ENCODE results near the gene FNDC5. TPM values are rescaled to one million over a fixed set of nuclear protein-coding genes. Genes with fewer than 3 reads are reported as not detected.

The FNDC5 gene
- total and polyA plus RNA-seq, 4 donors: 0.43 to 10.5 (median 2.0) TPM

DNA sequence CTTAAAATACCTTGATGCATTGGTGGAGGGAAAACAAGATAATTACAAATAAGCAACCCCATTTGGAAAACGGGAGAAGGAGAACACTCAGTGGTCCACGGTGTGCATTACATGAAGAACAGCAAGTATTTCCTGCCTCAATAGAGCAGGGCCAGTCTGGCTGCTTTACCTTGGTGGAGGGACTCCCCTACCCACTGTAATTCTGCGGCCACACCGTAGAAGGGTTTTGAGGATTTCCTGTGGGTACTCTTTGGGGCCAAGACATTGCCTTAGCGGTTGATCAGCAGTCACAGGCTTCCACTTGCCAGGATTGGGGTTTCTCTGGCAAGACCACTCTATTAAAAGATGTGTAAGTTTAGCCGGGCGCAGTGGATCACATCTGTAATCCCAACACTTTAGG lies 46.8 kb upstream of the FNDC5 start:
- Histone ChIP-seq H3K4me1 (ENCODE audit: control insufficient read depth in 4 of 4, insufficient read depth in 4 of 4, low read length in 3 of 4) (peaks cover 0 to 11% (median 6%) of the 10 kb centered on the region in 4 donors), H3K27me3 (ENCODE audit: control insufficient read depth in 4 of 4, insufficient read depth in 4 of 4, low read length in 3 of 4) (no peaks in the 10 kb centered on the region), H3K9me3 (ENCODE audit: control insufficient read depth in 4 of 4, low read length in 3 of 4) (no peaks in the 10 kb centered on the region), H3K4me3 (ENCODE audit: low read depth in 1 of 3, low read length in 3 of 3) (no peak overlapping the region), H3K27ac (ENCODE audit: low read depth in 1 of 2, low read length in 2 of 2) (no peak overlapping the region), H3K9ac (ENCODE audit: low read depth in 1 of 2, low read length in 2 of 2) (no peak overlapping the region), H3K36me3 (ENCODE audit: control insufficient read depth in 4 of 4, insufficient read depth in 3 of 4, low read depth in 1 of 4, low read length in 3 of 4) (no peaks in the 10 kb centered on the region)
- TF ChIP-seq HNF4G (IDR thresholded peaks at IDR 0.05) (no peak), FOXA2 (IDR thresholded peaks at IDR 0.05) (no peak), TAF1 (conservative IDR thresholded peaks at IDR 0.05) (no peak), SP1 (IDR thresholded peaks at IDR 0.05) (no peak), YY1 (IDR thresholded peaks at IDR 0.05) (no peak), EGR1 (IDR thresholded peaks at IDR 0.05; ENCODE audit: low read depth in 2 of 2) (no peak), HNF4A (conservative IDR thresholded peaks at IDR 0.05) (no peak), GABPA (IDR thresholded peaks at IDR 0.05 in 1 of 2, conservative IDR thresholded peaks at IDR 0.05 in 1 of 2) (no peak), RAD21 (IDR thresholded peaks at IDR 0.05) (no peak)
- no peak for DNase-seq (ENCODE audit: low spot score)
- WGBS: 80% methylated on average over 7 of the region's 7 CpGs

DNA sequence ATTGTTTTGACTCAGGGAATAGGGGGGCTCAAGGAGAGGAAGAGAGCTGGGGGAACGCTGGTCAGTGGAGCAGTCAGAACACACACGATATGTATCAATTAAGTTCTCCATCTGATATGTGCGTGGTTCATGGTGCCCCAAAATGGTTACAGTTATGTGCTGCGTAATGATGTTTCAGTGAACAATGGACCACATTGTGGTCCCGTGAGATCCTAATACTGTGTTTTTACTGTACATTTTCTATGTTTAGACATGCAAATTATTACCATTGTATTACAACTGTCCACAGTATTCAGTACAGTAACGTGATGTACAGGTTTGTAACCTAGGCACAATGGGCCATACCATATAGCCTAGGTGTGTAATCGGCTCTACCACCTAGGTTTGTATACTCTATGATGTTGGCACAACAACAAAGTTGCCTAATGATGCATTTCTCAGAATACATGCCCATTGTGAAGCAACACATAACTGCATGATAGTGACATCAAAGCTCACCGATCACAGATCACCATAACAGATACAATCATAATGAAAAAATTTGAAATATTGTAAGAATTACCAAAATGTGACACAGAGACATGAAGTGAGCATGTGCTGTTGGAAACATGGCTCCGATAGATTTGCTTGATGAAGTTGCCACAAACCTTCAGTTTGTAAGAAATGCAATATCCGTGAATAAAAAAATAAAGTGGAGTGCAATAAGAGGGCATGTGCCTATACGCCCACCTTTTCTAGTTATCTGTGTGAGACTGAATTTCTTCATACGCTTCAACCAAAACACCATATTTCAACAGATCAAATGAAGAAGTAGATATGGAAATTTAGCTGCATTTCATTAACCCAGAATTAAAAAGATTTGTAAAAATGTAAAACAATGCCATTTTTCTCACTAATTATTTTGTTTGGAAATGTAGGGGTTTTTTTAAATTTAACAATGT lies 45.3 kb upstream of the FNDC5 start:
- 94% methylated on average over 12 of the region's 12 CpGs for WGBS
- DNase-seq (ENCODE audit: low spot score): no peak
- Histone ChIP-seq H3K9ac (ENCODE audit: low read depth in 1 of 2, low read length in 2 of 2) (no peak overlapping the region), H3K4me1 (ENCODE audit: control insufficient read depth in 4 of 4, insufficient read depth in 4 of 4, low read length in 3 of 4) (peaks cover 0 to 7% (median 5%) of the 10 kb centered on the region in 4 donors), H3K36me3 (ENCODE audit: control insufficient read depth in 4 of 4, insufficient read depth in 3 of 4, low read depth in 1 of 4, low read length in 3 of 4) (no peaks in the 10 kb centered on the region), H3K9me3 (ENCODE audit: control insufficient read depth in 4 of 4, low read length in 3 of 4) (no peaks in the 10 kb centered on the region), H3K27me3 (ENCODE audit: control insufficient read depth in 4 of 4, insufficient read depth in 4 of 4, low read length in 3 of 4) (no peaks in the 10 kb centered on the region), H3K27ac (ENCODE audit: low read depth in 1 of 2, low read length in 2 of 2) (no peak overlapping the region), H3K4me3 (ENCODE audit: low read depth in 1 of 3, low read length in 3 of 3) (no peak overlapping the region)
- TF ChIP-seq FOXA1 (IDR thresholded peaks at IDR 0.05) (no peak), JUND (IDR thresholded peaks at IDR 0.05) (no peak), NR2F2 (IDR thresholded peaks at IDR 0.05) (no peak), TAF1 (conservative IDR thresholded peaks at IDR 0.05) (no peak), EGR1 (IDR thresholded peaks at IDR 0.05; ENCODE audit: low read depth in 2 of 2) (no peak), YY1 (IDR thresholded peaks at IDR 0.05) (no peak), HNF4G (IDR thresholded peaks at IDR 0.05) (no peak)
- TF ChIP-seq, protein P1, sequence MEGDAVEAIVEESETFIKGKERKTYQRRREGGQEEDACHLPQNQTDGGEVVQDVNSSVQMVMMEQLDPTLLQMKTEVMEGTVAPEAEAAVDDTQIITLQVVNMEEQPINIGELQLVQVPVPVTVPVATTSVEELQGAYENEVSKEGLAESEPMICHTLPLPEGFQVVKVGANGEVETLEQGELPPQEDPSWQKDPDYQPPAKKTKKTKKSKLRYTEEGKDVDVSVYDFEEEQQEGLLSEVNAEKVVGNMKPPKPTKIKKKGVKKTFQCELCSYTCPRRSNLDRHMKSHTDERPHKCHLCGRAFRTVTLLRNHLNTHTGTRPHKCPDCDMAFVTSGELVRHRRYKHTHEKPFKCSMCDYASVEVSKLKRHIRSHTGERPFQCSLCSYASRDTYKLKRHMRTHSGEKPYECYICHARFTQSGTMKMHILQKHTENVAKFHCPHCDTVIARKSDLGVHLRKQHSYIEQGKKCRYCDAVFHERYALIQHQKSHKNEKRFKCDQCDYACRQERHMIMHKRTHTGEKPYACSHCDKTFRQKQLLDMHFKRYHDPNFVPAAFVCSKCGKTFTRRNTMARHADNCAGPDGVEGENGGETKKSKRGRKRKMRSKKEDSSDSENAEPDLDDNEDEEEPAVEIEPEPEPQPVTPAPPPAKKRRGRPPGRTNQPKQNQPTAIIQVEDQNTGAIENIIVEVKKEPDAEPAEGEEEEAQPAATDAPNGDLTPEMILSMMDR (IDR thresholded peaks at IDR 0.05; ENCODE audit: low read depth, low read length, missing input control): no peak
- TF ChIP-seq, protein P2, sequence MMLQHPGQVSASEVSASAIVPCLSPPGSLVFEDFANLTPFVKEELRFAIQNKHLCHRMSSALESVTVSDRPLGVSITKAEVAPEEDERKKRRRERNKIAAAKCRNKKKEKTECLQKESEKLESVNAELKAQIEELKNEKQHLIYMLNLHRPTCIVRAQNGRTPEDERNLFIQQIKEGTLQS (IDR thresholded peaks at IDR 0.05): no peak
- TF ChIP-seq, protein P3, sequence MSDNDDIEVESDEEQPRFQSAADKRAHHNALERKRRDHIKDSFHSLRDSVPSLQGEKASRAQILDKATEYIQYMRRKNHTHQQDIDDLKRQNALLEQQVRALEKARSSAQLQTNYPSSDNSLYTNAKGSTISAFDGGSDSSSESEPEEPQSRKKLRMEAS (IDR thresholded peaks at IDR 0.05): no peak
- TF ChIP-seq, protein P4, sequence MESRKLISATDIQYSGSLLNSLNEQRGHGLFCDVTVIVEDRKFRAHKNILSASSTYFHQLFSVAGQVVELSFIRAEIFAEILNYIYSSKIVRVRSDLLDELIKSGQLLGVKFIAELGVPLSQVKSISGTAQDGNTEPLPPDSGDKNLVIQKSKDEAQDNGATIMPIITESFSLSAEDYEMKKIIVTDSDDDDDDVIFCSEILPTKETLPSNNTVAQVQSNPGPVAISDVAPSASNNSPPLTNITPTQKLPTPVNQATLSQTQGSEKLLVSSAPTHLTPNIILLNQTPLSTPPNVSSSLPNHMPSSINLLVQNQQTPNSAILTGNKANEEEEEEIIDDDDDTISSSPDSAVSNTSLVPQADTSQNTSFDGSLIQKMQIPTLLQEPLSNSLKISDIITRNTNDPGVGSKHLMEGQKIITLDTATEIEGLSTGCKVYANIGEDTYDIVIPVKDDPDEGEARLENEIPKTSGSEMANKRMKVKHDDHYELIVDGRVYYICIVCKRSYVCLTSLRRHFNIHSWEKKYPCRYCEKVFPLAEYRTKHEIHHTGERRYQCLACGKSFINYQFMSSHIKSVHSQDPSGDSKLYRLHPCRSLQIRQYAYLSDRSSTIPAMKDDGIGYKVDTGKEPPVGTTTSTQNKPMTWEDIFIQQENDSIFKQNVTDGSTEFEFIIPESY (IDR thresholded peaks at IDR 0.05): no peak
